Endothelial cell of umbilical vein (primary cell): ENCODE data around the gene ZKSCAN1. TPM values are rescaled to one million over a fixed set of nuclear protein-coding genes. Genes with fewer than 3 reads are reported as not detected.

Experiments used
- BruUV-seq: library from RNA; stranded (reverse); fragments of 400-500 nt; replicated peaks from 2 replicates; lab custom pipeline; 2021; lab: Mats Ljungman, UMichigan
- CTCF ChIA-PET: fragments of 300-600, 350-600 bp; sonication (Branson Sonifier 250); formaldehyde crosslinking; loops from one replicate; lab custom pipeline; 2021; ENCODE audit warnings: antibody characterized with exemption, inconsistent platforms; lab: Charles Lee
- POLR2A ChIA-PET: fragments of 300-600, 350-600 bp; sonication (Branson Sonifier 250); formaldehyde crosslinking; loops from one replicate; lab custom pipeline; 2021; ENCODE audit warnings: antibody characterized with exemption, inconsistent platforms; lab: Charles Lee
- DNase-seq: peaks from one replicate; pipeline ENCODE4 v3.0.0-alpha.2; 2011; ENCODE audit warnings: low read depth, low spot score
- FAIRE-seq: peaks from 2 replicates; lab custom pipeline; 2011; peaks lifted over from hg19 to GRCh38; lab: Jason Lieb, UNC
- H2AFZ ChIP-seq: 2 replicates; pipeline ENCODE4 v1.6.0; 2012; ENCODE audit warnings: low read depth, low read length, control low read depth, inconsistent platforms
- H3K27ac ChIP-seq: 2 replicates; pipeline ENCODE4 v1.5.1; 2011; ENCODE audit warnings: low read depth, mild to moderate bottlenecking, control low read depth, low read length, moderate library complexity; ENCODE audit not compliant: insufficient read depth
- H3K27me3 ChIP-seq, 2 experiments: 2 replicates each; pipeline versions ENCODE4 v1.6.0 to v1.6.1; 2011; ENCODE audit warnings: low read length in 2 of 2, mixed read lengths in 1 of 2; ENCODE audit not compliant: control insufficient read depth in 2 of 2, insufficient read depth in 2 of 2
- H3K36me3 ChIP-seq, 2 experiments: 2 replicates in 1 of 2; 3 replicates in 1 of 2; pipeline ENCODE4 v1.5.1; 2011; ENCODE audit warnings: low read length in 2 of 2, mild to moderate bottlenecking in 1 of 2, moderate library complexity in 1 of 2; ENCODE audit not compliant: control insufficient read depth in 2 of 2, insufficient read depth in 2 of 2; ENCODE audit errors: extremely low read depth in 1 of 2
- H3K4me1 ChIP-seq: 3 replicates; pipeline ENCODE4 v1.5.1; 2011; ENCODE audit warnings: mild to moderate bottlenecking, low read length; ENCODE audit not compliant: control insufficient read depth, insufficient read depth; ENCODE audit errors: extremely low read depth
- H3K4me2 ChIP-seq: 2 replicates; pipeline ENCODE4 v1.6.1; 2011; ENCODE audit warnings: low read length, control low read depth, mixed read lengths; ENCODE audit not compliant: insufficient read depth
- H3K4me3 ChIP-seq, 3 experiments: fragments of 200-600 bp in 1 of 3; sonication (generic), shearing (Covaris generic) in 1 of 3; replicated peaks in 1 of 3; 2 replicates each; pipeline ENCODE4 v1.5.1; 2011 to 2016; ENCODE audit warnings: control low read depth in 3 of 3, low read length in 3 of 3, mild to moderate bottlenecking in 2 of 3, inconsistent platforms in 1 of 3, low read depth in 1 of 3, moderate library complexity in 1 of 3; ENCODE audit not compliant: insufficient read depth in 1 of 3
- H3K79me2 ChIP-seq: 2 replicates; pipeline ENCODE4 v1.6.0; 2012; ENCODE audit warnings: low read length, inconsistent platforms; ENCODE audit not compliant: control insufficient read depth, insufficient read depth
- H3K9ac ChIP-seq: replicated peaks from 2 replicates; pipeline ENCODE3; 2011; ENCODE audit warnings: low read length, control low read depth; ENCODE audit not compliant: insufficient read depth; ENCODE audit errors: extremely low read depth
- H3K9me1 ChIP-seq: replicated peaks from 3 replicates; pipeline ENCODE4 v1.6.0; 2011; ENCODE audit warnings: mild to moderate bottlenecking, low read length; ENCODE audit not compliant: control insufficient read depth, insufficient read depth; ENCODE audit errors: extremely low read depth
- H3K9me3 ChIP-seq: replicated peaks from 2 replicates; pipeline ENCODE4 v1.5.1; 2012; ENCODE audit warnings: low read length, inconsistent platforms; ENCODE audit not compliant: control insufficient read depth, insufficient read depth
- H4K20me1 ChIP-seq: replicated peaks from 2 replicates; pipeline ENCODE3; 2011; ENCODE audit warnings: mild to moderate bottlenecking, low read length; ENCODE audit not compliant: control insufficient read depth, insufficient read depth; ENCODE audit errors: extremely low read depth
- EZH2 ChIP-seq: IDR thresholded peaks from 2 replicates; pipeline ENCODE4 v1.6.1; 2012; ENCODE audit warnings: borderline replicate concordance, low read depth, mild to moderate bottlenecking, moderate library complexity, low read length, inconsistent platforms; ENCODE audit not compliant: severe bottlenecking
- JUN ChIP-seq: IDR thresholded peaks from 2 replicates; pipeline ENCODE4 v1.6.1; 2011; ENCODE audit warnings: borderline replicate concordance, low read depth; ENCODE audit not compliant: insufficient read length, insufficient read depth
- MAX ChIP-seq: IDR thresholded peaks from 2 replicates; pipeline ENCODE4 v1.6.1; 2011; ENCODE audit not compliant: insufficient read depth, insufficient read length
- POLR2A ChIP-seq: IDR thresholded peaks from 2 replicates; pipeline ENCODE4 v1.6.1; 2012; ENCODE audit warnings: low read depth, mild to moderate bottlenecking, control low read depth, low read length
- POLR2AphosphoS5 ChIP-seq: IDR thresholded peaks from 2 replicates; pipeline ENCODE4 v1.6.1; 2012; ENCODE audit warnings: low read depth, mild to moderate bottlenecking, control low read depth, low read length, moderate library complexity; ENCODE audit not compliant: insufficient read depth
- dilution Hi-C: fragments of 300-500 bp; cut with MboI; formaldehyde crosslinking; loops from one replicate; pipeline ENCODE4 v1.15.0; 2019; ENCODE audit warnings: low sequenced_read_pairs; ENCODE audit not compliant: extremely low pct_ligation_motif_present
- intact Hi-C: fragments of 100-400 bp; cut with micrococcal nuclease; formaldehyde crosslinking; loops from one replicate; pipeline ENCODE4 v1.10.0; 2022
- polyA plus RNA-seq, 4 experiments: library from polyadenylated mRNA; depleted of rRNA in 3 of 4; stranded (reverse) in 3 of 4; unstranded in 1 of 4; fragments of >200 nt; gene quantifications; 2 replicates each; pipeline versions ENCODE4 v1.2.1 to v1.2.3, GENCODE V29; 2011 to 2012; ENCODE audit warnings: missing spikeins in 1 of 4
- total RNA-seq: library from RNA; stranded (reverse); gene quantifications from 2 replicates; pipeline ENCODE4 v1.2.3, GENCODE V29; 2021
- TF ChIP-seq, protein P1 (sequence below), 2 donors: IDR thresholded peaks; 1 replicate in 1 of 2; 2 replicates in 1 of 2; pipeline ENCODE4 v1.5.1; 2011; ENCODE audit warnings: low read length in 2 of 2, mild to moderate bottlenecking in 2 of 2, moderate library complexity in 2 of 2, control low read depth in 1 of 2, inconsistent platforms in 1 of 2, low read depth in 1 of 2; ENCODE audit not compliant: insufficient read depth in 1 of 2; ENCODE audit errors: extremely low read depth in 1 of 2

The ZKSCAN1 gene
- total and polyA plus RNA-seq, 2 donors (not counting 3 experiments of a cell fraction or from before 2014, with no cell fraction given) = 12.3 to 57.8 TPM

DNA sequence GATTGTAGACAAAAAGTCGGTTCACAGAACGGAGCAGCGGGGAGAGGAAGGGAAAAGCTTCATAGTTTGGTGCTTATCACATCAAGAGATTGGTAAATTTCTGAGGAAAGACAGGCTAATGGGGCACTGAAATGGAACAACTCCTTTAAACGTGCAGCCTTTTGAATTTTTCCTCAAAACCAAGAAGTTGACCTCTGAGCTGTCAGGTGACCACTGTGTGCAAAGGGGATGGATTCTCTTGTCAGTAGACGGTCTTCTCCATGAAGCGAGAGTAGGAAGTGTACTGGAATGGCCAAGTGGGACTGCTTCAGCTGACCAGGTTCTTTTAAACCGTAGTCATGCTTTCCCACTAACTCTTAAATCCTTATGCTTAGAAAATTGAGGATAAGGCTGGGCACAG is 22.9 kb downstream of the ZKSCAN1 start:
- dilution Hi-C loops = no loop called here
- DNase-seq = no peak
- Histone ChIP-seq H2AFZ (no peak overlapping the region), H3K27ac (no peak overlapping the region), H3K4me2 (no peak overlapping the region), H3K36me3 (peaks cover 16 to 18% of the 10 kb centered on the region in 2 experiments), H4K20me1 (no peaks in the 10 kb centered on the region), H3K4me1 (peaks cover 23% of the 10 kb centered on the region), H3K4me3 (no peak overlapping the region), H3K9me3 (no peaks in the 10 kb centered on the region), H3K27me3 (no peaks in the 10 kb centered on the region), H3K9me1 (no peaks in the 10 kb centered on the region), H3K9ac (no peak overlapping the region), H3K79me2 (no peaks in the 10 kb centered on the region)
- no peak for TF ChIP-seq EZH2
- TF ChIP-seq, protein P1, sequence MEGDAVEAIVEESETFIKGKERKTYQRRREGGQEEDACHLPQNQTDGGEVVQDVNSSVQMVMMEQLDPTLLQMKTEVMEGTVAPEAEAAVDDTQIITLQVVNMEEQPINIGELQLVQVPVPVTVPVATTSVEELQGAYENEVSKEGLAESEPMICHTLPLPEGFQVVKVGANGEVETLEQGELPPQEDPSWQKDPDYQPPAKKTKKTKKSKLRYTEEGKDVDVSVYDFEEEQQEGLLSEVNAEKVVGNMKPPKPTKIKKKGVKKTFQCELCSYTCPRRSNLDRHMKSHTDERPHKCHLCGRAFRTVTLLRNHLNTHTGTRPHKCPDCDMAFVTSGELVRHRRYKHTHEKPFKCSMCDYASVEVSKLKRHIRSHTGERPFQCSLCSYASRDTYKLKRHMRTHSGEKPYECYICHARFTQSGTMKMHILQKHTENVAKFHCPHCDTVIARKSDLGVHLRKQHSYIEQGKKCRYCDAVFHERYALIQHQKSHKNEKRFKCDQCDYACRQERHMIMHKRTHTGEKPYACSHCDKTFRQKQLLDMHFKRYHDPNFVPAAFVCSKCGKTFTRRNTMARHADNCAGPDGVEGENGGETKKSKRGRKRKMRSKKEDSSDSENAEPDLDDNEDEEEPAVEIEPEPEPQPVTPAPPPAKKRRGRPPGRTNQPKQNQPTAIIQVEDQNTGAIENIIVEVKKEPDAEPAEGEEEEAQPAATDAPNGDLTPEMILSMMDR (IDR thresholded peaks at IDR 0.05; ENCODE audit: extremely low read depth in 1 of 2, insufficient read depth in 1 of 2, low read depth in 1 of 2, low read length in 2 of 2) = no peak
- no peak for TF ChIP-seq POLR2AphosphoS5
- no peak for TF ChIP-seq JUN
- no peak for TF ChIP-seq MAX
- no peak for TF ChIP-seq POLR2A
- ChIA-PET CTCF (no interaction called here), POLR2A (no interaction called here)
- BruUV-seq = no TSS peak
- intact Hi-C loops = no loop called here
- no peak for FAIRE-seq
